ENCODE data around the gene EPHA1.

- TF ChIP-seq CTCF (conservative IDR thresholded peaks at IDR 0.05; ENCODE audit: low read length) (no peak), EZH2phosphoT487 (IDR thresholded peaks at IDR 0.05; ENCODE audit: borderline replicate concordance) (no peak)
These were observed 10.0 kb downstream of the EPHA1 start for GRCh38 chr7:143398616-143399015.
